ENCODE data around the gene ASIC4. TPM values are rescaled to one million over a fixed set of nuclear protein-coding genes. Genes with fewer than 3 reads are reported as not detected.

The ASIC4 gene
- total and polyA plus RNA-seq, 2 of the 13 experiments (the other 11 are each of a cell fraction or from before 2014, with no cell fraction given), result 0.03 TPM; not detected in 1

DNA sequence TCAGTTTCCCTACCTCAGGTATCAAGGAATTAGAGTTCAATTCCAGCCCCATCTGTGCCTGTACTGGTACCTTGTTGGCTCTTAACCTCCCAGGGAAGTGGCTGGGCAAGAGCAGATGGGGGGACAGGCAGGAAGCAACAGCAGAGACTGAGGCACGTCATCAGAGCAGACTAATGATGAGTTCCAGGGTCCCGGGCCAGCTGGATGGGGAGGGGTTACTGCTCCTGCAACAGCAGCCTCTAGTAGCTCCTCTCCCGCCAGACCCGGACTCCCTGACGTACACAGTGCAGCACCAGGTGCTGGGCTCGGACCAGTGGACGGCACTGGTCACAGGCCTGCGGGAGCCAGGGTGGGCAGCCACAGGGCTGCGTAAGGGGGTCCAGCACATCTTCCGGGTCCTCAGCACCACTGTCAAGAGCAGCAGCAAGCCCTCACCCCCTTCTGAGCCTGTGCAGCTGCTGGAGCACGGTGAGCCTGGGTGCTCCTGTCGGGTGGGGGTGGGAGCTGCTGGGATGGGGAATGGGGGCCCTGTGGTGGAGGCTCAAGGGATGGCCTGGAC, 41.6 kb upstream of the ASIC4 start:
- ChIA-PET CTCF (ENCODE audit: low intra/inter-chr PET ratio, low total read pairs) (no interaction called here), POLR2A (no interaction called here)
- in situ Hi-C loops (cut with HindIII; ENCODE audit: extremely low pct_ligation_motif_present, low pct_unique_long_range_greater_than_20kb), result loop anchor here (10.0 kb wide), 1 partner anchor 52 kb away; no protein-coding TSS in a partner anchor
- Histone ChIP-seq H2AFZ (ENCODE audit: low read length) (no peak overlapping the region), H3K4me1 (ENCODE audit: insufficient read depth, low read length) (no peaks in the 10 kb centered on the region), H3K27me3 (ENCODE audit: control insufficient read depth in 1 of 2, insufficient read depth in 2 of 2, low read length in 2 of 2) (peaks cover 12 to 81% of the 10 kb centered on the region in 2 experiments; a peak in 4 of 5 replicates), H3K36me3 (replicated peaks in 1 of 2; ENCODE audit: control insufficient read depth in 1 of 2, insufficient read depth in 2 of 2, low read length in 2 of 2) (no peaks in the 10 kb centered on the region), H4K20me1 (ENCODE audit: insufficient read depth, low read length) (no peaks in the 10 kb centered on the region; the same call in 1 of the 2 replicates), H3K27ac (ENCODE audit: extremely low read length, insufficient read depth, low read length) (no peak overlapping the region), H3K9me3 (ENCODE audit: low read length) (no peaks in the 10 kb centered on the region), H3K9ac (ENCODE audit: insufficient read depth, low read depth, low read length) (no peak overlapping the region), H3K79me2 (ENCODE audit: insufficient read depth, low read length) (no peaks in the 10 kb centered on the region), H3K4me3 (replicated peaks in 1 of 3; ENCODE audit: insufficient read depth in 1 of 3, low read depth in 2 of 3, low read length in 3 of 3) (no peak overlapping the region), H3K4me2 (ENCODE audit: low read depth, low read length) (no peak overlapping the region)
- ATAC-seq (no peak), FAIRE-seq (no peak), DNase-seq (ENCODE audit: low spot score) (no peak)
- TF ChIP-seq NCOA1 (CRISPR knock-in tag; IDR thresholded peaks at IDR 0.05) (no peak), NCOA5 (CRISPR knock-in tag; IDR thresholded peaks at IDR 0.05) (no peak), GABPA (IDR thresholded peaks at IDR 0.05; ENCODE audit: low read depth, low read length) (no peak), GABPA (CRISPR knock-in tag; IDR thresholded peaks at IDR 0.05; ENCODE audit: low read depth) (no peak), NFATC3 (CRISPR knock-in tag; IDR thresholded peaks at IDR 0.05) (no peak), SP4 (CRISPR knock-in tag; IDR thresholded peaks at IDR 0.05) (no peak), TEAD2 (CRISPR knock-in tag; IDR thresholded peaks at IDR 0.05) (no peak), YEATS2 (CRISPR knock-in tag; IDR thresholded peaks at IDR 0.05; ENCODE audit: borderline replicate concordance) (no peak)
- TF ChIP-seq, protein P1, sequence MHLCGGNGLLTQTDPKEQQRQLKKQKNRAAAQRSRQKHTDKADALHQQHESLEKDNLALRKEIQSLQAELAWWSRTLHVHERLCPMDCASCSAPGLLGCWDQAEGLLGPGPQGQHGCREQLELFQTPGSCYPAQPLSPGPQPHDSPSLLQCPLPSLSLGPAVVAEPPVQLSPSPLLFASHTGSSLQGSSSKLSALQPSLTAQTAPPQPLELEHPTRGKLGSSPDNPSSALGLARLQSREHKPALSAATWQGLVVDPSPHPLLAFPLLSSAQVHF (CRISPR knock-in tag; IDR thresholded peaks at IDR 0.05), result no peak
- TF ChIP-seq, protein P2, sequence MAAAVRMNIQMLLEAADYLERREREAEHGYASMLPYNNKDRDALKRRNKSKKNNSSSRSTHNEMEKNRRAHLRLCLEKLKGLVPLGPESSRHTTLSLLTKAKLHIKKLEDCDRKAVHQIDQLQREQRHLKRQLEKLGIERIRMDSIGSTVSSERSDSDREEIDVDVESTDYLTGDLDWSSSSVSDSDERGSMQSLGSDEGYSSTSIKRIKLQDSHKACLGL (CRISPR knock-in tag; IDR thresholded peaks at IDR 0.05), result no peak
- 32% methylated on average over 11 of the region's 12 CpGs for WGBS (ENCODE audit: low lambda C conversion rate)
- no TSS peak for BruUV-seq (replicated peaks)
- intact Hi-C loops (cut with micrococcal nuclease; ENCODE audit: unreplicated experiment), result no loop called here

Data from HepG2 (cell line).